KOPT-K1 (cell line): ENCODE results near the gene SLC25A30.
"Not testable (repeated sequence)": the region's sequence is repeated elsewhere in the genome, so short reads cannot be mapped to it uniquely, and the experiment has no call there.

Experiments
- H3K27ac ChIP-seq: fragments of 200-600 bp; sonication (generic); 2 replicates; pipeline ENCODE4 v1.5.1; 2016; ENCODE audit warnings: antibody characterized with exemption, mild to moderate bottlenecking, low read depth, low read length; ENCODE audit not compliant: poor library complexity, severe bottlenecking
- H3K36me3 ChIP-seq: fragments of 200-600 bp; sonication (generic); 2 replicates; pipeline ENCODE4 v1.5.1; 2017; ENCODE audit warnings: antibody characterized with exemption, mild to moderate bottlenecking, low read length, moderate library complexity; ENCODE audit not compliant: insufficient read depth
- H3K9me3 ChIP-seq: fragments of 200-600 bp; sonication (generic); 2 replicates; pipeline ENCODE4 v1.5.1; 2017; ENCODE audit warnings: antibody characterized with exemption, low read length, mild to moderate bottlenecking; ENCODE audit not compliant: insufficient read depth, poor library complexity, severe bottlenecking

SLC25A30 gene

GRCh38 chr13:45412274-45413049, 5.7 kb downstream of the SLC25A30 start:
- Histone ChIP-seq H3K9me3 (no peaks in the 10 kb centered on the region), H3K27ac (no peak overlapping the region), H3K36me3 (peaks cover 41% of the 10 kb centered on the region)

DNA sequence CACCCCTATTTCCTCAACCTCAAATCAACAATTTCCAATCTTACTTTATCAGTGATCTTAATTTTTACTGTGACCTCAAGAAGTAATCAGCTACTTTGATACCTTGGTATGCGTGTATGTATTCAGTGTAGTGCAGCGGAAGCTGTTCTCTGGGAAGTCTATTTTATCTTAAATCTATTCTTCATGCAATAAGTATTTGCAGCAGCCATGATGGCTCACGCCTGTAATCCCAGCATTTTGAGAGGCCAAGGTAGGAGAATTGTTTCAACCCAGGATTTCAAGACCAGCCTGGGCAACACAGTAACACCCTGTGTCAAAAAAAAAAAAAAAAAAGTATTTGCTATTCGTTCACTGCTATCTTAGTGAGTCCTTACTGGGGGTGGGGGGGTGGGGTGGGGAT, 6.5 kb downstream of the SLC25A30 start:
- H3K27ac ChIP-seq, result no peak overlapping the region
- no peaks in the 10 kb centered on the region for H3K9me3 ChIP-seq
- H3K36me3 ChIP-seq, result peaks cover 49% of the 10 kb centered on the region

- H3K9me3 ChIP-seq, result no peaks in the 10 kb centered on the region
- no peak overlapping the region for H3K27ac ChIP-seq
- H3K36me3 ChIP-seq, result peaks cover 53% of the 10 kb centered on the region
These were observed 7.0 kb downstream of the SLC25A30 start for GRCh38 chr13:45411221-45411620.

DNA sequence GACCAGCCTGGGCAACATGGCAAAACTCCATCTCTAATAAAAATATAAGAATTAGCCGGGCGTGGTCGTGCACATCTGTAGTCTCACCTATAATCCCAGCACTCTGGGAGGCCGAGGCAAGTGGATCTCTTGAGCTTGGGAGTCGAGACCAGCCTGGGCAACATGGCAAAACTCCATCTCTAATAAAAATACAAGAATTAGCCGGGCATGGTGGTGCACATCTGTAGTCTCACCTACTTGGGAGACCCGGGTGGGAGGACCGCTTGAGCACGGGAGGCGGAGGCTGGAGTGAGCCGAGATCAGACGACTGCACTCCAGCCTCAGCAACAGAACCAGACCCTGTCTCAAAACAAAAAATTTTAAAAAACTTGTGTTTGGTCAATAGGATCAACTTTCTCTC, 7.7 kb downstream of the SLC25A30 start:
- peaks cover 61% of the 10 kb centered on the region for H3K36me3 ChIP-seq

DNA sequence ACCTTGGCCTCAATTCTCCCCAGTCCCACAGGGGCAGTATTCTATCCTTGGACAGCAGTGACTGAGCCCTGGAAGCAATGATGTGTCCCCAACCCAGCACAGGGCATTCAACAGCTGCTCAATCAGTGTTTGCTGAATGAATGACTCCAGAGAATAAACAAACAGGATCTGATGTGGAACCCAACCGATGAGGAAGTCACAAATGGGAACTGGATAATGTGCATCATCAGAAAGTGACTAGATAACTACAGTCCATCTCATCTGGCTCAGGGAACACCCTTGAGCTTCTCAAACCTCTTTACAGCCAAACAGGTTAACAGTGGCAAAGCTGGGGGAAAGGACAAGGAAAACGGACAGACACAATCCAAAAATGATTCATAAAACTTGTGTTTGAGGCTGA, 8.2 kb downstream of the SLC25A30 start:
- H3K9me3 ChIP-seq, result no peaks in the 10 kb centered on the region

More for the DNA sequence above, 7.7 kb downstream of the SLC25A30 start:
- no peak overlapping the region for H3K27ac ChIP-seq
- no peaks in the 10 kb centered on the region for H3K9me3 ChIP-seq

GRCh38 chr13:45406421-45406820, 11.8 kb downstream of the SLC25A30 start:
- no peaks in the 10 kb centered on the region for H3K9me3 ChIP-seq
- H3K36me3 ChIP-seq, result peaks cover 96% of the 10 kb centered on the region
- no peak overlapping the region for H3K27ac ChIP-seq

More for the DNA sequence above, 8.2 kb downstream of the SLC25A30 start:
- Histone ChIP-seq H3K36me3 (peaks cover 65% of the 10 kb centered on the region), H3K27ac (no peak overlapping the region)

DNA sequence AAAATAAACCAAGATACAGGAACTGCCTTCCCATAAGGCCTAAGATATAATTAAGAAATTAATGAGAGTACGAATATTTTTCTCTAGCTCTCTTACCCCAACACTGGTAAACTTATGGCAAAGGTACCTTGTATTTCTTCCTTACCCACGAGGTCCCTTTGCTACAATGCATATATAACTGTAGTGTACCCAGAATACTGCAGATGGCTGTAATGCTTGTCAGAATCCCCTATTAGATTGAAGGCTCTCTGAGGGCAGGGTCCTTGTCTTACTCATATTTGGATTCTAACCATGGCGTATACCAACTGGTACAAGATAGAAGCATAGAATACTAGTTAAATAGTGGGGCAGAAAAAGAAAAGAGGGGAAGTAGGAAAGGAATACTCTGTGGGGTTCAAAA, 15.1 kb downstream of the SLC25A30 start:
- Histone ChIP-seq H3K27ac (no peak overlapping the region), H3K36me3 (peaks cover 91% of the 10 kb centered on the region), H3K9me3 (no peaks in the 10 kb centered on the region)

DNA sequence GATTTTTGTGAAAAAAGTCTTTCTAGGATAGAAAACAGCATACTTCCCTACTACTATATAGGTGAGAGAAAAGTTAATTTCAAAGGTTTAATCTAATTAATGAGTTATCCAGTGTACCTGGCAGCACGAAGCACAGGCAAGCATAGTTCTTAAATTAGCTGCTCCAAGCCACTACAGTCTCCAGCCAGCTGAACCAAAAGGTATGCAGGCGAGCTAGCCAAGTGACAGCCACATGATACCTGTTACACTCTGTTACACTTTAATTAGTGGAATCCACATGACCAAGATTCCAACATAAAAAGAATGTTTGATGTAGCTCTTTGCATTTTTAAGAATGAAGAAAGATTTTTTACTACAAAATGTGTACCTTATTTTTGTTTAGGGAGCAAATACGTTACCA, 15.5 kb downstream of the SLC25A30 start:
- Histone ChIP-seq H3K27ac (no peak overlapping the region), H3K9me3 (no peaks in the 10 kb centered on the region), H3K36me3 (peaks cover 91% of the 10 kb centered on the region)

DNA sequence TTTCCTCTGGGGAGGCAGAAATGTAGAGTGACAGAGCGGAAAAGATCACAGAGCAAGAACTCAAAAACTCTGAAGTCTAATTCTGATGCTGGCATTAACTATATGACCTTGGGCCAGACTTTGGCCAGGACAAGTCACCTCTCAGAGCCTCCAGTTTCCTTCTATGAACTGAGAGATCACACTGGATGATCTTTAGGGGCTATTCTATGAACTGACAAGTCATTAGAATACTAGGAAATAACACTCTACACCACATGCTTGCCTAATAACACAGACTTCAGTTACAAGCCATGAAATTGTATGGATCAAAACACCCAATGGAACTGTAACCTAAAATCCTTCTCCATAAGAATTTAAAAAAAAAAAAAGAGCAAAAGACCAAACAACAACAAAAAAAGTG, 16.9 kb downstream of the SLC25A30 start:
- peaks cover 91% of the 10 kb centered on the region for H3K36me3 ChIP-seq
- H3K9me3 ChIP-seq, result no peaks in the 10 kb centered on the region
- no peak overlapping the region for H3K27ac ChIP-seq

DNA sequence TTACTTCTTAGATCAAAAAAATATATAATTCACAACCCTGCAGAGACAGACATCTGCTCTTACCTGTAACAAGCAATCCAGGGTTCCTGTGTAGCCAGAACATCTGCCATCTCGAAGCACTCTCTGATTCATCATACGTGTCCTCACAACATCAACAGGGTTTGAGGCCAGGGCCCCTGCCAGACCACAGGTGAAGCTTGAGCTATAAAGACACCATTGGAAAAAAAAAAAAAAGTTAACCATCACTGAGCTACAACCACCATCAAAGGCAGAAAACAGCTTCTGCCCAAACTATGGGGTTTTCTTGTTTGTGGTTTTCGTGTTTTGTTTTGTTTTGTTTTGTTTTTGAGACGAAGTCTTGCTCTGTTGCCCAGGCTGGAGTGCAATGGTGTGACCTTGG, 19.3 kb downstream of the SLC25A30 start:
- Histone ChIP-seq H3K27ac (no peak overlapping the region), H3K9me3 (no peaks in the 10 kb centered on the region), H3K36me3 (peaks cover 89% of the 10 kb centered on the region)

DNA sequence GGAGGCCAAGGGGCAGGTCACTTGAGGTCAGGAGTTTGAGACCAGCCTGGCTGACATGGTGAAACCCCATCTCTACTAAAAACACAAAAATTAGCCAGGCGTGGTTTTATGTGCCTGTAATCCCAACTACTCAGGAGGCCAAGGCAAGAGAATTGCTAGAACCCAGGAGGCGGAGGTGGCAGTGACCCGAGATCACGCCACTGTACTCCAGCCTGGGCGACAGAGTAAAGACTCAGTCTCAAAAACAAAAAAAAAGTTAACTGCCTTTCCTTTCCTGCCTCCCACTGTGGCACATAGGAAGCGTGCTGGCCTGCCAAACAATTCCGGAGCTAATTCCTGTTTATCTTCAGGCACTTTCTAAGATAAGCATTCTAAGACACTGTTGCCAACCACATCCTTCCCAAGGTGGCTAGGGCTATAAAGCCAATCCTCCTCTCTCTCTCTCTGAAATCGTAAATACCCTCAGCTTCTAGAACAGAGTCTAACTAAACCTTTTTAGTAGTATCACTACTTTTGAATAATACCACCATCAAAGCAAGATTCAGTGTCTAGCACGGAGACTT, 21.6 kb downstream of the SLC25A30 start:
- Histone ChIP-seq H3K36me3 (peaks cover 80% of the 10 kb centered on the region), H3K9me3 (no peaks in the 10 kb centered on the region), H3K27ac (no peak overlapping the region)

DNA sequence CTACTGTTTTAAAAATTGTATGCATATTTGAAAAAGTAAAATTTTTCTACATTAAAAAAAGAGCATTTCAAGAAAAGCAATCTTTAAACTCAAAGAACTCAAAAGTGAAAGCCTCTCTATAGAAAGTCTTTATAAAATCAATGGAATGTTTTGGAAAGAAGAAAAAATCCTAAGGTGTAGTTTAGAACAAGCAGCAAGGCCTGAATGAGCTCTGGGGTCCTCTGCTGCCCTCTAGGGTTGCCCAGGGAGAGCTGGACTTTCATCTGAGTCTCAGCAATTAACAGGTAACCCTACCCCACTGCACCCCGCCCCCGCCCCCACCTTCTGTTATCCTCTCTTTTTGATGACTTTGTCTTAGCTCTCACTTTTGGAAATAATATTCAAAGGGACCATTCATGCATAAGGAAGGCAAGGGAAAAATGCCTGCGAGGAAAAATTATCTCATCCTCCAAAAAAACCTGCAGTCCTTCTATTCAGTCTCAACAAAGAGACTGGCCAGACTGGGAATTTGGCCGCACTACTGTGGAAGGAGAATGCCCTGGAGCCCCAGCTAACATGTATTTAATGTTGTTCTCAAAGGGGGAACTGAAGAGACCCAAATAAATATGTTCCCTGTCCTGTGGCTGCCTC, 24.1 kb downstream of the SLC25A30 start:
- Histone ChIP-seq H3K9me3 (no peaks in the 10 kb centered on the region), H3K27ac (no peak overlapping the region), H3K36me3 (peaks cover 58% of the 10 kb centered on the region)

GRCh38 chr13:45392811-45393210, 25.4 kb downstream of the SLC25A30 start:
- no peak overlapping the region for H3K27ac ChIP-seq
- H3K9me3 ChIP-seq, result no peaks in the 10 kb centered on the region
- H3K36me3 ChIP-seq, result peaks cover 56% of the 10 kb centered on the region

GRCh38 chr13:45391926-45392325, 26.2 kb downstream of the SLC25A30 start:
- no peaks in the 10 kb centered on the region for H3K9me3 ChIP-seq
- no peak overlapping the region for H3K27ac ChIP-seq
- peaks cover 47% of the 10 kb centered on the region for H3K36me3 ChIP-seq

- H3K36me3 ChIP-seq, result peaks cover 39% of the 10 kb centered on the region
These were observed 27.0 kb downstream of the SLC25A30 start for GRCh38 chr13:45391128-45391527.

More at GRCh38 chr13:45391128-45391527, 27.0 kb downstream of the SLC25A30 start:
- not testable (repeated sequence) for H3K9me3 ChIP-seq, H3K27ac ChIP-seq
